Hematopoietic multipotent progenitor cell treated with erythropoietin and hydrocortisone succinate and interleukin-3 and kit ligand, for 6 days (in vitro differentiated cells): Measurements from ENCODE around the gene SRCIN1.

Experiments
- DNase-seq: peaks from one replicate; pipeline ENCODE4 v3.0.0-alpha.2; 2015

SRCIN1 gene

DNA sequence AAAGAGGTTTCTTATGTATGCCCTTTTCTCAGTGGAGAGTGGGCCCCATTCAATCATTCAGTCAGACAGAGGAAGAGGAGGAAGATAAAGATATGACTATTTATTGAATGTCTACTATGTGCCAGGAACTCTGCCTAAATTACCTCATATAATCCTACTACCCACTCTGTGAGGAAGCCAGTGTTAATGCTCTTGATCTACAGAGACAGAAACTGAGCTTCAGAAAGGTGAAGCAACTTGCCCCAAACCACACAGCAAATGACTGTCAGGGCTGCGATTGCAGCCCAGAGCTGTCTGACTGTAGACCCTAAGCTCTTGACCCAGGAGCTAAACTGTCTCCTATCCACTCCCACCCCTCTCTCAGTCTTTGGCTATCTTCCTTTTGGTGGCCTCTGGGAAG is 8.4 kb downstream of the SRCIN1 start:
- no peak for DNase-seq

DNA sequence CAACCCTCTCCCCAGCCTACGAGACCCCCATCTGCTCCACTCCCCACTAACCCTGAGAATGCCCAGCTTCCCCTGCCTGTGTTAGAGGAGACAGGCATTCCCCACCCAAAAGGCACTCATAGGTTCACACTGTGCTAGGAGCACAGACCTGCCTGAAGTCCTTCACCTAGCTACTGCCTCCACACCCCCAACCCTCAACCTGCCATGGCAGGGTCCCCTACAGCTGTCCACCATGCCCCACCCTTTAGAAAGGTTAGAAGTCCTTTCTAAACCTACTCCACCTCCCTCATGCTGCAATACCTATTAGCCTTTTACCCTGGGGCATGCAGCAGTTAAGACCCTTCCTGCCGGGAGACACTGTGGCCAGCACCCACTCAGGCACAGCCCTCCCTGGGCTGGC is 9.1 kb downstream of the SRCIN1 start:
- no peak for DNase-seq

DNA sequence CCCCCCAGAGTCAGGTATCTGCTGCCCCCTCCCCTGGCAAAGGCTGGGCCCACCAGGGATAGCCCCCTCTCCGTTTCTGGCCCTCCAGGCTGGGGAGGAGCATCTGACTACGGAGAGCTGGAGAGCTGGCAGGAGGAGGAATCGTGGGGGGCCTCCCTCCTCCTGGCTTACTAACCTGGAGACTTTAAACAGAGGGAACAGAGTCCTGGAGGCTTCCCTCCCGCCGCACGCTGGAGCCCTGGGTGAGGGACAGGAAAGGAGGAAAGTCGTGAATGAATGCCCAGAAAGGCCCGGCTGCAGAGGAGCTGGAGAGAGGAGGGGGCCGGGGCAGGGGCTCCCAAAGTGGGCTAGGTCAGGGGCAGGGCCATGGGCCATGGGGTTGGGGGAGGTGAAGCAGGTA is 9.9 kb downstream of the SRCIN1 start:
- DNase-seq = no peak

DNA sequence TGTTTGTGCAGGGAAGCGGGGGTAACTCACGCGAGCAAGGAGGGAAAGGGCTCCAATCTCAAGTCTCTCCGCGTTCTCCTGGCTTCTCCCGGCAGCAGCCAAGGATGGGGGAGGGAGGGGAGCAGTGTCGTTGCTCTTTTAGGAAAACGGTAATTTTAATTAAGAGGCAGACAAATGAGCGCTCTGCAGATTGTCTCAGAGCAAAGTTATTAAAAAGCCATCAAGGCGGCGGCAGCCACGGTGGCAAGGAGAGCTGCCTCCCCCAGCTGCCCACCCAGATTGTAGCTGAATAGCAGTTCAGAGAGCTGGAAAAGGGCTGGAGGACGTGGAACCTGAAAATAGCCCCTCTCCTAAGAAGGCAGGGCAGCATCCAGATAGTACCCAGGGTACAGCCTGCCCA is 11.6 kb downstream of the SRCIN1 start:
- DNase-seq = no peak

DNA sequence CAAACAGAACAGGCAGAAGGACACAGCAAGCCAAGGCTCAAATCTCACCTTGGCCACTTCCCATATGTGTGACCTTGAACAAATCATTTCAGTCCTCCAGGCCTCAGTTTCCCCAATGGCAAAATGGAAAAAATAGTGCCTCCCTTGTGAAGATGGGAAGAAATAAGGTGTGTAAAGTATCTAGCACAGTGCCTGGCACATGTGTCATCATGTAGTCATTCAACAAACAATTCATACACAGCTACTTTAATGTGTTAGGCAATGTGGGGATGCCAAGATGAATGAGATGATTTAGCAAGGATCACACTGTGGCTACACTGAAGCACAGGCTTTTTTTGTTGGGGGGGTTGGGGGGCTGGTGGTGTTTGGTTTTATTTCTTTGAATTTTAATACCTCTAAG is 13.3 kb downstream of the SRCIN1 start:
- no peak for DNase-seq

DNA sequence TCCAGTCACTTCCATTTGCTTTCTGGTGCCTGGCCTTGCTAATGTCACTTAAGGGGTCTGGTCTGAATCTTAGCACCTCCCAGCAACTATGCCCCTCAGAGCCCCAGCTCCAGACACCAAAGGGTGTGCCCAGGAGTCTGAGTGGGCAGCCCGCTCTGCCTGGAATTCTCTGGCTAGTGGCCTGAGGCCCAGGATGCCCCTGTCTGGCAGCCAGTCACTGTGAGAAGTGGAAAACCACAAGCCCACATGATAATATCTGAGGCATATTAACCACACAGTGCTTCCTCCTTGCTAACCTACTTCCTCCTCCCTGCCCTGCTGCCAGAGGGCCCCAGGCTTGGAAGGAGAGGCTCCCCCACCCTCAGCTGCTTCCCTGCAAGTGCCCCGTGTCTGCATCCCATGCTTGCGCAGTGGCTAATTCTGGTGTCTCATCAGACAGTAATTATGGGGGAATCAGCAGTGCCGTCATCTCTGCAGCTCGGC is 14.0 kb downstream of the SRCIN1 start:
- peak; percentile 76 for DNase-seq

DNA sequence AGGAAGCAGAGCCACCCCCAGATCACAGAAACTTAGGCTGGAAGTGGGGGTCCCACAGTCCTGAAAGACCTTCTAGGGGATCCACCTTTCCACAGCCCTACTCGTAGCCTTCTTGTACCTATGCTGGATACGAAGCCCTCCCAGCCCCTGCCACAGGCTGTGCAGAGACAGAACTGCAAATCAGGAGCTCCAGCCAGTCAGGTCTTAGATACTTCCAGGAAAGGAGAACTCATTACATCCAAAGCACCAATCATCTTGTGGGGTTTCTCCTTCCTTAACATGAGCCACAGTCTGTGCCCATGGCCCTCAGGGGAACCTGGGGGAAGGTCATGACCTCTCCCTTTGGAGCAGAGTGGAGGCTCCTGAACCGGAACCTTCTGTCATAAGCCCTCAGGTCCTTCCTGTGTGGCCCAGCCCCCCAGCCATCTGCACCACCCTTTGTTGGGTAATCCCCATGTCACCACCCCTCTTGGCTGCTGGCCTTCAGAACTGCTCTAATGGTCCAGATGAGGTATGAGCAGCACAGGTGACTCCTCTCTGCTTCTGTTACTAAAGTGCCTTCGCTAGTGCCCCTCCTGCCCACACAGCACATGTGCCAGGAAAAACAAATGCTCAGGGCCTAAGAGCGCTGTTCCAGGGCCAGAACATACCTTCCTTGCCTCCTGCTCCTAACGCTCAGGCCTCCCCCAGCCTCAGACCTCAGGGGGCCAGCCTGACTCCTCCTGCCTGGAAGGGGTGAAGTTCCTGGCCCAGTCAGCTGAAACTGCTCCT is 14.6 kb downstream of the SRCIN1 start:
- DNase-seq = peak; percentile 31

DNA sequence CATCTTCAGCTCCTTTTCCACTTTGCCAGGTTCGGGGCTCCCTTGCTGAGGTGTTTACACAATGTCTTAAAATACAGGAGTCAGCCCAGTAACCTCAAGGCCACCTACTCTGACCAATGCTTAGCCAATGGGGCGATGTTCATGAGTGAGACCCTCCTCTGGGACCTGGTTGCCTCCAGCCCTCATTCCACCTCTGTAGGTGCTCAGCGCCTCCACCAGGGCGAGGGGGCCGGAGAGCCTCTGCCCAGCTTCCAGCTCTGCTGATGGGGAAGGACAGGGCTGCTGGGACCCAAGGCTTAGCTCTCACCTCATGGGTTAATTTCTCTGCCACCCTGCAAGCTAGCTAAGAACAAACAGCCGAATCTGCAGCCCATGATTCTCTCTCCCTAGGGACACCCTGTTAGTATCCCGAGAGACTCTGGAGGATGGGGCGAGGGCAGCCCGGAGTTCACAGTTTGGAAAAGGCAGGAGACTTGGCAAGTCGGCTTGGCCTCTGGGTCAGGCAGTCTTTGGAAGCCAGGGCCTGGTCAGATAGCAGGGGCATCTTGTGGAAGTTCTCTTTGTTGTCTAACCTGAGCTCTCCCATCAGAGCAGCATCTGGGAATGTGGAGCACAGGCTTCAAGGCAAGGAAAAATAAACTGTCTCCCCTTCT is 16.2 kb downstream of the SRCIN1 start:
- no peak for DNase-seq

DNA sequence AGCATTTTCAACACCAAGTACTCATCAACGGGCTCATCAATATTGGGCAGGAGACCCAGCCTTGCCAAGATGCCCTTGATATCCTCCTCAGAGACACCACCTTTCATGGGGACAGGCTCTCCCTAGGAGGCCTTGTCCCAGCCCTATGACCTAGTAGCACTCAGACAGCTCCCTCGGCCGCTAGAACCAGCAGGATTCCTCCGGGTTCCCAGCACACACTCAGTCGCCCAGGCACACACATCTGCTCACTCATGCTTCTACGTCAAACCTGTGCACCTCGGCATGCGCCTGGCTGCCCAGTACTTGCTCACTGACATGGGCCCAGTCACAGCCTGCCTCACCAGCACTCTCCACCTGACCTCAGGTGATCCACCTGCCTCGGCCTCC is 17.0 kb downstream of the SRCIN1 start:
- DNase-seq = no peak

DNA sequence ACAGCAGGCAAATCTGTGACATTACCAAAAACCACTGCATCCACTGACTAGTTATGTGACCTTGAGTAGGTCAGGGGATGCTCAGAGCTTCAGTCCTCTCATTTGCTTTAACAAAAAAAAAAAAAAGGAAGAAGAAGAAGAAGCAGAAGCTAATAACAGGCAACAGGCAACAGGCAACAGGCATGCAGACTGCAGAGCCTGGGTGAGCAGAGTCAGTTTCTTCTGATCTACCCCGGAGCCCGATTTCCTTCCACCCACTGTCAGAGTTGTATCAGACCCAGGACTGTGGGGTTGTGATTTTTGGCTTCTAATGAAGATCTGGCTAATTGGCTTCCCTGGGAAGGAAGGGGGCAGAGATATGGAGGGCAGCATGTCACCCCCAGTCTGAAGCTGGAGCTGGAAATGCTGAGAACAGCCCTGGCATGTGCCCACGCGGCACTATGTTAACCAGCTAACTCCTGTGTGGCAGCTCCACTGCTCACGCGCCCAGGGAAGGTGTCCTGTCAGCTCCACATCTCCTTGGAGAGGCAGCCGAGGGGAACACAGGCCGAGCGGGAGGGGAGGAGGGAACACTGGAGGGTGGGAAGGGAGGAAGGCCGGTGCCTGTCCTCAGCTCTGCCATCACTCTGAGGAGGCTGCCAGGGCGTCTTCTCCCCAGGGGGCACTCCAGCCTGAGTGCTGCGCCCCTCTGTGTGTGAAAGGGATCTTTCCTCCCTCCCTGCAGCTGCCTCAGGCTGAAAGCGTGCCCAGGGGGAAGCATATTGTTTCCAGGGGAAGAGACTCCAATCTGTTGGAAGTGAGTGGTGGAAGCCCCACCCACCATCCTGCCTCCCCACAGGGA is 17.6 kb downstream of the SRCIN1 start:
- DNase-seq = no peak

DNA sequence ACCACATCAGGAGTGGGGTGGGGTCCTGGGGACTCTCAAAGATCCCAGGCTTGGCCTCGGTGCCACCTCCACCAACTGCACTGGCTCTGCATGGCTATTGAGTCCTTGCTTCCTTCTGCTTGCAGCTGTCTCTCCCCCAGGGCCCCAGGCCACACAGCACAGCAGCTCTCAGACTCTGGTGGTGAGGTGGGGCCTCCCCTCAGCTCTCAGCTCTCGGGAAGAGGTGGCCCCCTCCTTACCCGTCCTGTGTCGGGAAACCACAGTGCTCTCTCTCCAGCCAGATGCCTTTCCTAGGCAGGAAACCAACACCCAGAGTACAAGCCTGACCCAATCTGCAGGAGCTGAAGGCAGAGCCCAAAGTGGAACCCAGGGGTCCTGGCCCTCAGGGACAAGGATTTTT is 18.5 kb downstream of the SRCIN1 start:
- no peak for DNase-seq

DNA sequence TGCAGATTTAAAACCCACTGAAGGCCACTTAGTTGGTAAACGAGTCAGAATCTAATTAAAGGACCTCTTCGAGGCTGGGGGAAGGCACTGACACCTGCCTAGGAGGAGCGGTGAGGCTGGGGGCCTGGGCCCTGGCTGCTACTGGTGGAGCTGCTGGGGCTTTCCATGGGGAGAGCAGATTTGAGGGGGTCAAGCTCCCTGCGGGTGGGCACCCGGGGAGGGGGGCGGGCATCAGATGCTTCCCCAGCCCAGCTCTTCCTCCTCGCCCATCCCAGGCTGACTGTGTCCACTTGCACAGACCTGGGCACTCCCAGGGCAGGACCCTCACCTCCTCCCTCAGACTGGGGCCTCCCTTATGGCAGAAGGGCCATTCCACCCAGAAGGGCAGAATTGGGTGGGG is 19.0 kb downstream of the SRCIN1 start:
- no peak for DNase-seq

DNA sequence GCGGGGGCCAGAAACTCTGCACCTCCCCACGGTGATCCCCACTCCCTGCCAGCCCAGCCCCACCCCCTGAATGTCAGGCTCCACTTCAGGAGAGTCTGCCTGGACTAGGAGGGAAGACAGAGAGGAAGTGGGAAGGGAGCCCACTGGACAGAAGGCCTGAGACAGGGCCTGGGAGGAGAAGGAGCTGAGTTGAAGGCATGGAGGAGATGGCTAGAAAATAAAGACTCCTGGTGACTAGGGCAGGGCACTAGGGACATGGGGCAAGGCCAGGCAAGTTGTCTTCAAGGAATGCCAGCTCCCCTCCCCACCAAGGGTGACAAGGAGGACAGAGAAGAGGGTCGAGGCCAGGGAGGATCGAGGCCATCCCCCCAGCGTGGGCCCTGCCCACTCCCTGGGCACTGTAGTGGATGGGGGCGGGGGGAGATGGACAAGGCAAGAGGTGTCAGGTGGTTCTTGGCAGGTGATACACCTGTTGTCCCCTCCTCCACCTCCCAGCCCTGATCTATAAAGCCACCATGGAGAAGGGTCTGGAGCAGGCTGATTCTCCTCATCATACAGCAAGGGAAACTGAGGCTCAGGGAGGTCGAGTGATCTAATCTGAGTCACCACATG is 19.7 kb downstream of the SRCIN1 start:
- no peak for DNase-seq

DNA sequence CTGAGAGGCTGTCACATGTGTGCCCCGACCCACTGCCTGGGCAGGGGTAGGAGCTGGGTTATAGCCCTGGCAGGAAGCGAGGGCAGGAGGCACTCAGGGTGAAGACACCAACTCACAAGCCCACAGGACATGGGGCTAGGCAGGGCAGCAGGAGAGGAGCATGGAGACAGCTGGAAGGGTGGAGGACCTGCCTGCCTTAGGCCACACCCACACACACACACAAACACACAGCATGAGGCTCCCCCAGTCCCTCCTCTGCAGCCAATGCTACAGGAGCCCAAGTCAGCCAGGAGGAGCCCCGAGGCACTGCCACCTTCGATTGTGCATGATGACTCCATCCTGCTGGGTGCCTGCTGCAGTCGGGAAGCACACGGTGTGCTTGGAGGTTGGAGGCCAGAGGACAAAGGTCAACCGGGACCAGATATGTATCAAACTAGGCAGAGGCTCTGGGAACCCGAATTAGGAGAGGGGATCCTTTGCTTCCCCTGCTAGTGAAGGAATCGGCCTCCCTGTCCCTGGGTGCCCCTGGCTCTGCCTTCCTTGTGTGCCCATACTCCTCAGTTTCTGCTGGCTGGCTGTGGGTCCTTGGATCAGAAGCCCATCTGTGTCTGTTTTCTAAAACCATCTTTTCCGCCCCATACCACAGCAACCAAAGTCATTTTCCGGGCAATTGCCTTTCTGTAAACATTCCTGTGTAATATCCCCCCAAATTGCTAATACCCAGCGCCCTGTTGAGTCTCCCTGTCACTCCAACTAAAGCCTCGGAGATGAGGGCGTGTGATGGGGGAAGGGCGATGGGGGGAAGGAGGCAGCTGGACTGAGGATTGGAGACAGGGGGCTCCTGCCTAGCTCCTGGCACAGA is 20.5 kb downstream of the SRCIN1 start:
- no peak for DNase-seq

DNA sequence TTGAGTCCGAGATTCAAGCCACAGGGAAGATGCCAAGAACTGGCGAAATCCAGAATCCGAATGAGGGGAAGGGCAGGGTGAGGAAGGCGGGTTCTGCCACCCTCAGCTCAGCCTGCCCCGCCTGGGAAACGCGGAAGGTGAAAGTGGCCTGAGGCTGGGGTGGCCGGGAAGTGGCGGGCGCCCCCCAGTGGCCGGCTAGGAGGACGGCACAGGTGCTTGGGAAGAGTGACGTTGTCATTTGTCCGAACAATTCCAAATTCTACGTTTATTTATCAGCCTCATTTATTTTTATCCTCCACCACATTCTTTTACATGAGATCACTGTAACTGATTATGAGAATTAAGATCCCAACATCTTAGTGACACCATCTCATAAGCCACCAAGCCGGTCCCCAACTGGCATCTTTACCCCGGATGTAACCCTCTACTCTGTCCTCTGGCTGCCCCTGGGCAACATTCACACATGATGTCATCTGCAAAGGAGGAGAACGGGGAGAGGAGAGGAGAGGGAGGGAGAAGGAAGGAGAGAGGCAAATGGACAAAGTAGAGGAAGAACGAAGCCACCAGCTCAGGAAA is 21.3 kb downstream of the SRCIN1 start:
- DNase-seq = peak; percentile 66

DNA sequence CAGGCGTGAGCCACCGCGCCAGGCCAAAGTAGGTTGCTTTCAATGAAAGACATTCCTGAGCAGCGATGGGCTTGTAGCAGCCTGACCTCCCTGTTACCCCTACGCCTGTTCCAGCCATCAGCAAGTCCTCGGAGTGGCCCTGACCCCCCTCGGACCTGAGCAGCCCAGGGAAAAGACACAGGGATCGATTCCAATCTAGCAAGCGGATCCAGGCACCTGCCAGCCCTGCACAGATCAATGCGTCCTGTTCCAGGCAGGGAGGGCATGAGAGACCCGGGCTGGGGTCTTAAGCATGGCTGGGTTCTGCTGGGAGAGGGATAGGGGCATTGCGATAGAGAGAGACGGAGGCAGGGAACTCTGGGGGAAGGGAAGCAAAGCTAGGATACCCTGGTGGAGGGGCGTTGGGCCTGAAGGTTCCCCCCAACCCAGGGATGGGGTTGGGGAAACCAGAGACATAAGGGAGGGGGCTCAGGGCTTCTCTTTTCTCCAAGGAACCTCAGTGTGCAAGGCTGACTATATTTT is 21.9 kb downstream of the SRCIN1 start:
- no peak for DNase-seq

DNA sequence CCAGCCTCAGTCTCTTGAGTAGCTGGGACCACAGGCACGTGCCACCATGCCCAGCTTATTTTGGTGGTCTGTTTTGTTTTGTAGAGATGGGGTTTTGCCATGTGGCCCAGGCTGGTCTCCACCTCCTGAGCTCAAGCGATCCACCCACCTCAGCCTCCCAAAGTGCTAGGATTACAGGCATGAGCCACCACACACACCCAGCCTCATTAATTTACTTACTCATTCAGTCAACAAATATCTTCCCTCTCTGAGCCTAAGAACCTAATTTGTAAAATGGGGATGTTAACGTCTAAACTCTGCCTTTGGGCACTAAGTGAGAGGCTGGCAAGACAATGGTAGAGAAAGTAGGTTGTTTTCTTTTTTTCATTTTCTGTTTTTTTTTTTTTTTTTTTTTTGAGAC is 22.6 kb downstream of the SRCIN1 start:
- no peak for DNase-seq

DNA sequence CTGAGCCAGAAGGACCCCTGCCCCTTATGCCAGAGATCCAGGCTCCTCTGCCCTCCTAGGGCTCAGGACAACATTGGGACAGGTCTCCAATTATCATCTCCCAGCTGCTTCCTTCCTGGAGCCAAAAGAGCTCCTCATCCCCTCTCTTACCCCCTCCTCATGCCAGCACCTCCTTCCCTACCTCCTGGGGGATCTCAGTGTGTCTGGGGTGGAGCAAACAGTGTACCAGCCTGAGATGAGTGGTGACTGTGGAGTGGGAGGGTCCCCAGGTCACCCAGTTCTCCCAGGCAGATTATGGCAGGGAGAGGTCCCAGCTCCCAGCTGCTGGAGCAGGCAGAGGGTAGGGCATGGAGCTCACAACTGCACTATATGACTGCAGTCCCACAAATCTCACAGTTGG is 23.7 kb downstream of the SRCIN1 start:
- DNase-seq = no peak

DNA sequence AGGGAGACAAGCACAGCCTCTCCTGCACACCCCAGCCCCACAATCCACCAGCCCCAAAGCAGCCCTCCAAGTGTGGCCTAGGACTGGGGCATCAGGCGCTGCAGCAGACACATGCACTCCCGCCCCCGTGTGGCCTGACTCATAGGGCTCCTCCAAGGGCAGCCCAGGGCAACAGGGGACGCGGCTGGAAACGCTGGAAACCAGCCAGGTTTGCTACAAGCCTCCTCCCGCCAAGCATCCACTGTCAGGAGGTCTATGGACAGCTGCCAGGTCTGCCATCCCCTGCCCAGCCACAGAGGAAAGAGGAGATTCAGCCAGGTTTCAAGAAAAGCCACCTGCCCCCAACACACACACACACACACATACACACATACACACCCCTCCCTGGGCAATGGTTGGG is 25.8 kb downstream of the SRCIN1 start:
- peak; percentile 72 for DNase-seq

DNA sequence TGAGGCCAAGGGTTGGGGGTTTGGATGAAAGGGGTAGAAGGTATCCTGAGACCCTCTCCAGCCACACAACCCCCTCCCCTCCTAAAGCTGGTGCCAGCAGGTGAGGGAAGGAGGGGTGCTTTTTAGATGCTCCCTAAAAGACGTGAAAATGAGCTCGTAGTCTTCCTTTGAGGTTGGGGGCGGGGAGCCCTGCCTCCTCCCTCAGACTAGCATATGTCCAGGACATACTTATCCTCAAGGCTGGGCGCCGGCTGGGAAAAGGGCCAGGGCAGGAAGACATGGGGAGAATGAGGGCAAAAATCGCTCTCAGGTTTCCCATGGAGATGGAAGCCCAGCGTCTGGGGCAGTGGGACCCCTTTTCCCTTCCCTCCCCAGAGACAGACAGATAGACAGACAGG is 26.7 kb downstream of the SRCIN1 start:
- DNase-seq = no peak

DNA sequence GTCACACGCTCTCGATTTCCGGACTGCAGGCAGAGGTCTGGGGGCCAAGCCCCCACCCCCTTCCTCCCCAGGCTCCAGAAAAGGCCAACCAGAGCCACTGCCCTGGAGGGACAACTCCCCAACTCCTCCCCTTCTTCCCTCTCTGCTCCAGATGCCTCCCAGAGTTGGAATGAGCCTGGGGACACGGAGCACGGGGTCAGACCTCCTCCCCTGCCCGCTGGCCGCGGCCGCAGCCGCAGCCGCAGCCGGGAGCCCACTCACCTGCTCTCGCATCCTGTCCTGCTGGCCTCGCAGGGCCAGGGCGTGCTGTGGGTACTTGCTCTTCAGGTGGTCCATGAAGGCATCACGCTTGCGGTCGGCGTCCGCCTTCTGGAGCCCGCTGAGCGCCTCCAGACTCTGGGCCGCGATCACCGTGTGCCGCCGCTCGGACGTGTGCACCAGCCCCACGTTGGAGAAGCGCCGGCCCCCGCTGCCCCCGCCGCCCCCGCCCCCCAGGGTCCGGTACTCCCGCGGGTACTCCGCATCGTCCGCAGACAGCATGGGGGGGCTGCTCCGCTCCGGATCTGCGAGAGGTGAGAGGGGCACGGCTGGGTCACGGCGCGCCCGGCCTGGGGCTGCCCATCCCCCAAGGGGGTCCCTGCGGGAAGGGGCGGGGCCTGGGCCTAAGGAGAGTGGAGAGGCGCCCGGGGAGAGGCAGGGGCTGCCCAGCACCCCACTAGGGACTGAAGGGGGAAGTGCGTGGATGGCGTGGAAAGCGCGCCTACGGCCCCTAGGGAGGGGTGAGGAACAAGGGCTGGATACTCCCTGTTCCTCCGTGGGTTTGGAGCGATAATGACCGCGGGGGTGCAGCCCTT is 27.3 kb downstream of the SRCIN1 start:
- DNase-seq = no peak
